H7 (cell line): ENCODE data around the gene KCNJ15. TPM values are rescaled to one million over a fixed set of nuclear protein-coding genes. Genes with fewer than 3 reads are reported as not detected.
A peak's percentile ranks its signal among the peaks of the same experiment; 100 is the strongest.

ENCODE experiments used
- DNase-seq: peaks from one replicate; pipeline ENCODE4 v3.0.0; 2012
- H3K27me3 ChIP-seq: 2 replicates; pipeline ENCODE4 v1.6.0; 2011; ENCODE audit warnings: mild to moderate bottlenecking, low read length; ENCODE audit not compliant: control insufficient read depth, insufficient read depth
- H3K36me3 ChIP-seq: replicated peaks from 2 replicates; pipeline ENCODE4 v1.5.1; 2011; ENCODE audit warnings: low read length; ENCODE audit not compliant: control insufficient read depth, insufficient read depth
- H3K4me3 ChIP-seq: 2 replicates; pipeline ENCODE4 v1.5.1; 2011; ENCODE audit warnings: low read depth, mild to moderate bottlenecking, control low read depth, low read length, moderate library complexity; ENCODE audit not compliant: insufficient read depth
- total RNA-seq: library from RNA; depleted of rRNA; stranded (reverse); fragments of >200 nt; shearing (Covaris generic); gene quantifications from 2 replicates; pipeline ENCODE4 v1.2.3, GENCODE V29; 2014

Gene KCNJ15
- total RNA-seq, 1 experiment from 2014 or later = not detected

GRCh38 chr21:38310646-38311485 lies 54.1 kb downstream of the KCNJ15 start:
- DNase-seq = no peak
- Histone ChIP-seq H3K27me3 (no peaks in the 10 kb centered on the region; the same call in 1 of the 2 replicates), H3K36me3 (no peaks in the 10 kb centered on the region), H3K4me3 (no peak overlapping the region)

GRCh38 chr21:38311765-38312164 lies 55.0 kb downstream of the KCNJ15 start:
- Histone ChIP-seq H3K4me3 (no peak overlapping the region), H3K27me3 (no peaks in the 10 kb centered on the region; the same call in 1 of the 2 replicates), H3K36me3 (no peaks in the 10 kb centered on the region)
- DNase-seq = no peak

- Histone ChIP-seq H3K27me3 (no peaks in the 10 kb centered on the region; the same call in 1 of the 2 replicates), H3K36me3 (no peaks in the 10 kb centered on the region)
- no peak for DNase-seq
These were observed 56.0 kb downstream of the KCNJ15 start for GRCh38 chr21:38312822-38313221.

GRCh38 chr21:38314558-38314957 lies 57.8 kb downstream of the KCNJ15 start:
- Histone ChIP-seq H3K27me3 (no peaks in the 10 kb centered on the region; the same call in 1 of the 2 replicates), H3K36me3 (no peaks in the 10 kb centered on the region), H3K4me3 (no peak overlapping the region)
- DNase-seq = no peak

More at GRCh38 chr21:38312822-38313221, 56.0 kb downstream of the KCNJ15 start:
- H3K4me3 ChIP-seq = no peak overlapping the region

GRCh38 chr21:38315122-38315521 lies 58.3 kb downstream of the KCNJ15 start:
- DNase-seq = no peak
- no peak overlapping the region for H3K4me3 ChIP-seq
- H3K36me3 ChIP-seq = no peaks in the 10 kb centered on the region
- no peaks in the 10 kb centered on the region; the same call in 1 of the 2 replicates for H3K27me3 ChIP-seq

GRCh38 chr21:38319781-38320180 lies 63.0 kb downstream of the KCNJ15 start:
- DNase-seq = no peak
- H3K4me3 ChIP-seq = no peak overlapping the region
- no peaks in the 10 kb centered on the region for H3K27me3 ChIP-seq
- no peaks in the 10 kb centered on the region for H3K36me3 ChIP-seq

GRCh38 chr21:38321568-38321967 lies 64.8 kb downstream of the KCNJ15 start:
- Histone ChIP-seq H3K36me3 (no peaks in the 10 kb centered on the region), H3K27me3 (no peaks in the 10 kb centered on the region), H3K4me3 (no peak overlapping the region)
- DNase-seq = no peak

GRCh38 chr21:38322311-38322950 lies 65.6 kb downstream of the KCNJ15 start:
- H3K27me3 ChIP-seq = no peaks in the 10 kb centered on the region
- no peaks in the 10 kb centered on the region for H3K36me3 ChIP-seq
- no peak overlapping the region for H3K4me3 ChIP-seq
- DNase-seq = no peak

- DNase-seq = peak; percentile 57
- no peak overlapping the region for H3K4me3 ChIP-seq
These were observed 67.1 kb downstream of the KCNJ15 start for GRCh38 chr21:38323721-38324531.

GRCh38 chr21:38325216-38325615 lies 68.4 kb downstream of the KCNJ15 start:
- Histone ChIP-seq H3K36me3 (no peaks in the 10 kb centered on the region), H3K4me3 (no peak overlapping the region), H3K27me3 (no peaks in the 10 kb centered on the region)
- DNase-seq = no peak

More at GRCh38 chr21:38323721-38324531, 67.1 kb downstream of the KCNJ15 start:
- Histone ChIP-seq H3K36me3 (no peaks in the 10 kb centered on the region), H3K27me3 (no peaks in the 10 kb centered on the region)

- no peak for DNase-seq
- Histone ChIP-seq H3K36me3 (no peaks in the 10 kb centered on the region), H3K4me3 (no peak overlapping the region), H3K27me3 (no peaks in the 10 kb centered on the region)
These were observed 69.1 kb downstream of the KCNJ15 start for GRCh38 chr21:38325731-38326420.

- Histone ChIP-seq H3K36me3 (no peaks in the 10 kb centered on the region), H3K27me3 (no peaks in the 10 kb centered on the region), H3K4me3 (no peak overlapping the region)
- DNase-seq = no peak
These were observed 69.6 kb downstream of the KCNJ15 start for GRCh38 chr21:38326429-38326828.

- no peak for DNase-seq
- H3K27me3 ChIP-seq = no peaks in the 10 kb centered on the region
- no peaks in the 10 kb centered on the region for H3K36me3 ChIP-seq
- H3K4me3 ChIP-seq = no peak overlapping the region
These were observed 70.1 kb downstream of the KCNJ15 start for GRCh38 chr21:38326899-38327298.

GRCh38 chr21:38327984-38328383 lies 71.2 kb downstream of the KCNJ15 start:
- no peaks in the 10 kb centered on the region for H3K36me3 ChIP-seq
- no peaks in the 10 kb centered on the region for H3K27me3 ChIP-seq
- no peak overlapping the region for H3K4me3 ChIP-seq
- no peak for DNase-seq
